Limb (tissue), 2 donors: ENCODE results near the gene CPEB4.

ENCODE experiments used
- DNase-seq, 2 donors: peaks; one replicate each; pipeline ENCODE4 v3.0.0-alpha.2; 2016; ENCODE audit errors: extremely low spot score in 2 of 2

CPEB4 gene

DNA sequence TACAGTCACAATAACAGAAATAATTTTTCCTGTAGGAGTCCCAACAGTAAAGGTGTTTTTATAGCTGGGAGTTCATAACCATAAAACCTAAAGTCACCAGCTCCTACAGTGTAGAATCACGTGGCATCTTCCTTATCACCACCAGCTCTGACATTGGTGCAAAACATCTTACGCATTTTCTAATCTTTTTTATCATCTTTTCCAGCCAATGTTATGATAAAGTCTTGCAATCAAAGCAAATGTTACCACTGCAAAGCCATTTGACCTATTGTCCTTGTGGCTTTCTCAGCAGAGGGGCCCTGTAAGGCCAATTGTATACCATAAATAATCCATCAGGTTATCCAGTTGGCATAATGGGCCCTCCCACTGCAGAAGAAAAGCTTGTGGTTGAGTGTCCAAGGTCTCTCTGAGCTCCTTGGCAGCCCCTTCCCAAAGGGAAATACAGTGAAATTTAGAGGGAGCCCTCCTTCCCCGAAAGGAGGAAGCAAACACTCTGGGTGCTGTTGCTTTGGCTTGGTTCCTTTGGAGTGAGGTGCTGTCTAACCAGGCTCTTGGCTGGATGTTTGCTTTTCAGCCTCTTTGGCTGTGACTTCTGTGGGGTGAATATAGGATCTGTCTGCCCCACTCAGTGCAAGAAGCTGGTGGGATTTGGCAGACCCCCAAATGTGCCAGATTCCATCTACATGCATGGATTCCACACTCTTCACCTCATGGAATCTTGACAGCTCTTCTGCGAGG is 29.3 kb upstream of the CPEB4 start:
- no peak for DNase-seq

- DNase-seq = no peak
Measured at GRCh38 chr5:173859408-173860159, 28.6 kb upstream of the CPEB4 start.

DNA sequence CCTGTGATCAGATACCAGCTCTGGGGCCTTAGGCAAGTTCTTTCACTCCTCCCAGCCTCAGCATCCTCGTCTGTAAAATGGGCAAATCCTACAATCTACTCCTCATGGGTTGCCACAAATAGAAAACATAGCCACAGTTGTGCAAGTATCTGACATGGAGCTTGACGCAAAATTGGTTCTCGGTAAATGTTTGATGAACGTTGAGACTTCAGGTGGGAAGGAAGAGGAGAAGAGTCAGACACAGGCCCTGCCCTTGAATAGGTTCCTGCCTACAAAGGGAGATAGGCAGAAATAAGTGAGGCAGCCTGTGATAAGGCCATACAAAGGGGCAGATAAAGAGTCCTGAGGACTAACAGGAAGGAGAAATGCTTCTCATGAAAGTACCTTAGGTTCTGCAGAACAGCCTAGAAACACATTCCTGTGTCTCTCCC is 26.1 kb upstream of the CPEB4 start:
- no peak for DNase-seq

DNA sequence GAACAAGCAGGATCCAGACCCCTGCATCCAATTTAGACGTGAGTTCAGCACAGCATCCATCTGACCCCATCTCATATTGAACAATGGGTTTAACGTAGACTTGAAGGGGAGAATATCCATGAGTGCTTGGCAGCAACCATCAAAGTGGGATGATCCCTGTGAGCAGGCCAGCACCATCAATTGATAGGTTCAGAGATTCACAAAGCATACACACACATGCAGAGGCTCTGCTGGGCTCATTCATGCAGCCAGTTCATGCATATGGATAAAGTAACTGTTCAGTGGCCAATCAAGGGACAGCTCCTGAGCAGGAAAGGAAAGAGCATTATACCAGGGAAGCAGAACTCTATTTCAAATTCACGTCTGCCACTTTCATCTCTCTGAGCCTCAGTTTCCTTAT is 24.8 kb upstream of the CPEB4 start:
- no peak for DNase-seq

- no peak for DNase-seq
Measured at GRCh38 chr5:173864126-173865050, 23.8 kb upstream of the CPEB4 start.

GRCh38 chr5:173866243-173866857 is 21.8 kb upstream of the CPEB4 start:
- DNase-seq = no peak

DNA sequence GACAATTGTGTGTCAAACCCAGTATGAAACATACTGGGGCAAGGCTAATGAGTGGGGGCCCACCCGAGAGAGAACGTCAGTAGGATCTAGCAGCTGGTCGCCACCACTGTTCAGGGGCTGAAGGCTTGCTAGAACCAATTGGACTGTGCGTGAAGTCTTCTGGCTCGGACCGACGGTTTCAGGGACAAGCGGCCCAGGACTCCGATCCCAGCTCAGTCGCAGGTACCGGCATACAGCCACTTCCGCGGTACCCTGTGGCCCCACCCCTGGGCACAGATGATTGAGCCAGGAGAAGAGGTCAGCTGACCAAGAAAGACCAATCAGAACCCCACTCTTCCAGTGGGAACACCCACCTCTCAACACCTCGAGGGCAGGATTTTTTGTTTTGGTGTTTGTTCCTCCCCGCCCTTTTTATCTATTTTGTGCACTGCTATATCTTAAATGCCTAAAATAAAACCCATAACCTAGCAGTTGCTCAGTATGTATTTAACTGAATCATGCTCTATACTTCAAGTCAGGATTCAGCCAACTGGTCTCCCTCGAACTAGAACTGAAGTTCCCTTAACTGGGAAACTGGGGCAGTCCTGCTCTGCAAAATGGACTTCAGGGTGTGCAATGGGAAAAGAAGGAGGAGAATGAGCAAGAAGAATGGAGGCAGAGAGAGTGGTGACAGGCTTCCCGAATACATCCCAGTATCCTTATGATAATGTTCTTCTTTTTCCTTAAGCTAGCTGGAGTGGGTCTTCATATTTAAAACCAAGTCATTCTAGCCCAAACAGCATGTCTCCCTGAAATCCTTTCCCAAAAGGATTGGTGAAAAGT is 21.1 kb upstream of the CPEB4 start:
- no peak for DNase-seq

GRCh38 chr5:173868096-173868880 is 19.9 kb upstream of the CPEB4 start:
- DNase-seq = no peak

- no peak for DNase-seq
Measured at GRCh38 chr5:173869316-173869715, 18.8 kb upstream of the CPEB4 start.

DNA sequence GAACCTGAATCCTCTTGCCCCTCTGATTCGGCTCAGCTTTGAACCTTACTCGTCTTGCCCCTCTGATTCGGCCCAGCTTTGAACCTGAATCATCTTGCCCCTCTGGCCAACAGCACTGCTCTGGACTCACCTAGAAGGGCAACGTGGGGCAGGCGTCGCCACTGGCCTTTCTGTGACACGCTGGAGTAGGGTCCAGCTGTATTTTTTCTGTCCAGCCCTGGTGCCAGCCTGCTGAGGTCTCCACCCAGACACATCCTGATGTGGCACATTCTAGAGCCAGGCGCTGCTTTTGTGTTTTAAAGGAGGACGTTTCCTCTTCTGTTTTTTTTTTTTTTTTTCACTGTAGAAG is 15.2 kb upstream of the CPEB4 start:
- DNase-seq = no peak

DNA sequence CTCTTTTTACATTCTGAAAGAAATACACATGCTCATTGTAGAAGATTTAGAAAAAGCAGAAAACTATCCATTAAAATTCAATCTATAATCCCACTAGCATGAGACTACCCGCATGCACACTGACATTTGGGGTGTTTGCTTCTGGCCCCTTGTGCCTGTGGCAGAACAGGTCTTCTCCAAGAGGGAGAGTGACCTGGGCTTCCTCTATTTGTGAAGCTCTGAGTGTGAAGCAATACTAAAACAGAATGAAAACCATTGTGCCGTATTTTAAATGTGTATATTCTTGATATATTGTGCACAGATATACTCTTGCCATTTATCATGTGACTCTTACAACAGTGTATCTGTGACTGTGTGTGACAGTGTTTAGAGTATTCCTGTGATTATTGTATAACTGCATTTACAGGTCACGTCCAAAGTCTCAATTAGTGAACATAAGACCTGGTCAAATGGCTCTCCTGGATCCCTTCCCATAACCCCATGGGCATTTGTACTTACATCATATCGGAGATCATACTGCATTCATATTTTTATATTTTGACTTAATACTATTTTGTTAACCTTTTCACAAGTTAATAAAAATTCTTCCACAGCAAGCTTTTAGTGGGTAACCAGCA is 14.7 kb upstream of the CPEB4 start:
- no peak for DNase-seq

DNA sequence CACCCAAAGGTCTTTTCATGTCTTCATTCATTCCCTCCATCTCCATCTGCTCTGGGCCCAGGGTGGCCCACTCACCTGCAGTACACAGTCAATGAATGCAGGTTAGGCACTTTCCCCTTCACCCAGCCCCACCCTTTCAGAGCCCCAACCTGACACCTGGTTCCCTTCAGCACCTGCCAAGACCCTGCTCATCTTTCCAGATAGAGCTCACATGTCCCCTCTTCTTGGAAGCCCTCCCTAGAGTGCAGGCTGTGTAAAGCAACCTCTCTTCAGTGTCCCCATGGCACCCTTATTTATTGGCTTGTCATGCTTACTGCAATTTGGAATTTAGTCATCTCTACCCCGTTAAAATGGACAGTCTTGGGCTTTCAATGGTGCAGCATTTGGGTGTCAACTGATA is 13.0 kb upstream of the CPEB4 start:
- DNase-seq = no peak

GRCh38 chr5:173878224-173878967 is 9.8 kb upstream of the CPEB4 start:
- DNase-seq = no peak

- DNase-seq = no peak
Measured at GRCh38 chr5:173880306-173880985, 7.7 kb upstream of the CPEB4 start.

GRCh38 chr5:173881811-173882575 is 6.2 kb upstream of the CPEB4 start:
- no peak for DNase-seq

- no peak for DNase-seq
Measured at GRCh38 chr5:173882632-173883031, 5.5 kb upstream of the CPEB4 start.

DNA sequence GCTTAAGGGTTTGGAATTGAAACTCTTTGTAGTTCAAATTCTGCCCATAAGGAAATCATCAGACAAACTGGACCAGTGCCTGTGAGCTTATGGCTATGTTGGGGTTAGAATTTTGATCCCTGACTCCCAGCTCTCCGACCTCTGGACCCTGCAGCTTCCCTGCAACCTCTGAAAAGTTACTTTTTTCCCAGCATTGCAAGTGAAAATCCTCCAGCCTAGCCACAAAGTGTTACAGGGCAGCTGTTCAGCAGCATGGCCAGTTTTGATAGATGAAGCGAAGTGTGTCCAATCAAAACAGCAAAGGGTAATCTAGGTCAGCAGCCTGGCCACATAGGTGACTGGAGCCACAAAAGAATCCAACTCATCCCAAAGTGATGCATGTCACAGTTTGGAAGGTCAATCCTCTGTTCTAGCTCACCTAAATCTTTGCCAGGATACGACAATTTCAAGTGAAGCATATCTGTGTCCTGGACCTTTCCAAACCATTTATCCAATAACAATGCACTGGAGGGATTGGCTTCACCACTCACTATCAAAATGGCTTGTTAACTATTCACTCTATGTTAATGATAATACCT is 4.7 kb upstream of the CPEB4 start:
- DNase-seq = no peak
